Measurements from ENCODE around the gene REX1BD.
A peak's percentile ranks its signal among the peaks of the same experiment; 100 is the strongest.
"Not testable (repeated sequence)": the region's sequence is repeated elsewhere in the genome, so short reads cannot be mapped to it uniquely, and the experiment has no call there.

Gene REX1BD

GRCh38 chr19:18588611-18589379 is at the start of gene REX1BD:
Gene REX1BD (plus strand): TSS chr19:18588798. CDS start chr19:18588802, 4 bp downstream.
- DNase-seq (ENCODE audit: low read depth) = peak; percentile 84

- no peak for DNase-seq (ENCODE audit: low read depth)
These were observed 49.2 kb upstream of the REX1BD start for GRCh38 chr19:18539372-18539771.

GRCh38 chr19:18540200-18540599 is 48.4 kb upstream of the REX1BD start:
- not testable (repeated sequence) for DNase-seq (ENCODE audit: low read depth)

- DNase-seq (ENCODE audit: low read depth) = peak; percentile 12
These were observed 47.2 kb upstream of the REX1BD start for GRCh38 chr19:18541258-18541991.

- no peak for DNase-seq (ENCODE audit: low read depth)
These were observed 46.3 kb upstream of the REX1BD start for GRCh38 chr19:18541992-18542940.

GRCh38 chr19:18542941-18543813 is 45.4 kb upstream of the REX1BD start, which contains the start of gene FKBP8:
Gene FKBP8 (minus strand): TSS chr19:18543573. CDS start chr19:18541970, 1,603 bp downstream.
- DNase-seq (ENCODE audit: low read depth) = peak; percentile 93

- peak; percentile 63 for DNase-seq (ENCODE audit: low read depth)
These were observed 44.7 kb upstream of the REX1BD start for GRCh38 chr19:18543814-18544475.

GRCh38 chr19:18551631-18552030 is 37.0 kb upstream of the REX1BD start:
- no peak for DNase-seq (ENCODE audit: low read depth)

- peak; percentile 97 for DNase-seq (ENCODE audit: low read depth)
These were observed 31.0 kb upstream of the REX1BD start, which contains the start of gene KXD1 for GRCh38 chr19:18557411-18558201. Gene KXD1 (plus strand): TSS chr19:18557870. CDS start chr19:18562057, 4,187 bp downstream.

GRCh38 chr19:18558202-18558555 is 30.4 kb upstream of the REX1BD start:
- no peak for DNase-seq (ENCODE audit: low read depth)

GRCh38 chr19:18558604-18559003 is 30.0 kb upstream of the REX1BD start:
- no peak for DNase-seq (ENCODE audit: low read depth)

GRCh38 chr19:18559685-18560084 is 28.9 kb upstream of the REX1BD start:
- no peak for DNase-seq (ENCODE audit: low read depth)

GRCh38 chr19:18562086-18562485 is 26.5 kb upstream of the REX1BD start:
- no peak for DNase-seq (ENCODE audit: low read depth)

- DNase-seq (ENCODE audit: low read depth) = no peak
These were observed 21.6 kb upstream of the REX1BD start for GRCh38 chr19:18566953-18567352.

- DNase-seq (ENCODE audit: low read depth) = no peak
These were observed 20.2 kb upstream of the REX1BD start for GRCh38 chr19:18568367-18568766.

- DNase-seq (ENCODE audit: low read depth) = peak; percentile 100
These were observed 16.8 kb upstream of the REX1BD start, which contains the start of gene UBA52 for GRCh38 chr19:18571564-18572344. Gene UBA52 (plus strand): TSS chr19:18571857. CDS start chr19:18573301, 1,444 bp downstream.

- no peak for DNase-seq (ENCODE audit: low read depth)
These were observed 13.8 kb upstream of the REX1BD start for GRCh38 chr19:18574691-18575291.

GRCh38 chr19:18576383-18576782 is 12.2 kb upstream of the REX1BD start:
- no peak for DNase-seq (ENCODE audit: low read depth)
